Omental fat pad (tissue), 4 donors: ENCODE data around the gene OSBPL1A. TPM values are rescaled to one million over a fixed set of nuclear protein-coding genes. Genes with fewer than 3 reads are reported as not detected.

Experiments used
- ATAC-seq: fragments of 150-250 bp; one replicate; pipeline ENCODE4 v1.9.1; 2016; ENCODE audit warnings: mild to moderate bottlenecking, moderate library complexity; ENCODE audit not compliant: low FRiP score
- DNase-seq: peaks from one replicate; pipeline ENCODE4 v3.0.0-alpha.2; 2019; ENCODE audit warnings: low spot score
- CTCF ChIP-seq, 3 donors: fragments of 450-650 bp; IDR thresholded peaks; one replicate each; pipeline ENCODE4 v1.5.1; 2016 to 2017; ENCODE audit warnings: antibody characterized with exemption in 3 of 3, mild to moderate bottlenecking in 3 of 3, moderate library complexity in 2 of 3
- total RNA-seq, 4 donors: library from RNA; depleted of rRNA; stranded (reverse); fragments of >200 nt; gene quantifications; one replicate each; pipeline ENCODE4 v1.1.0, GENCODE V29; 2016

OSBPL1A gene
- total RNA-seq, 4 donors from 2014 or later, result 67.1 to 123 (median 109) TPM

GRCh38 chr18:24208270-24209035, 189.2 kb downstream of the OSBPL1A start:
- no peak for DNase-seq

GRCh38 chr18:24204904-24205303, 192.7 kb downstream of the OSBPL1A start:
- ATAC-seq, result no peak
- no peak for TF ChIP-seq CTCF (IDR thresholded peaks at IDR 0.05)

More at GRCh38 chr18:24208270-24209035, 189.2 kb downstream of the OSBPL1A start:
- ATAC-seq, result no peak
- no peak for TF ChIP-seq CTCF (IDR thresholded peaks at IDR 0.05)

GRCh38 chr18:24201699-24202687, 195.6 kb downstream of the OSBPL1A start:
- ATAC-seq, result no peak
- no peak for TF ChIP-seq CTCF (IDR thresholded peaks at IDR 0.05)

More at GRCh38 chr18:24204904-24205303, 192.7 kb downstream of the OSBPL1A start:
- no peak for DNase-seq

GRCh38 chr18:24200494-24201290, 196.9 kb downstream of the OSBPL1A start:
- TF ChIP-seq CTCF (IDR thresholded peaks at IDR 0.05), result no peak
- no peak for ATAC-seq
- no peak for DNase-seq

More at GRCh38 chr18:24201699-24202687, 195.6 kb downstream of the OSBPL1A start:
- DNase-seq, result no peak

- no peak for TF ChIP-seq CTCF (IDR thresholded peaks at IDR 0.05)
- DNase-seq (no peak), ATAC-seq (no peak)
These were observed 198.2 kb downstream of the OSBPL1A start for GRCh38 chr18:24199372-24199962.

GRCh38 chr18:24198461-24198860, 199.2 kb downstream of the OSBPL1A start:
- ATAC-seq, result no peak
- TF ChIP-seq CTCF (IDR thresholded peaks at IDR 0.05), result no peak
- no peak for DNase-seq
